B cell (primary cell): ENCODE data around the gene CNTNAP3B. TPM values are rescaled to one million over a fixed set of nuclear protein-coding genes. Genes with fewer than 3 reads are reported as not detected.
"Not testable (repeated sequence)": the region's sequence is repeated elsewhere in the genome, so short reads cannot be mapped to it uniquely, and the experiment has no call there.

Experiments used
- ATAC-seq: fragments of 200-7000 bp; cut with Tn5 transposase; one replicate; pipeline ENCODE4 v1.10.0; 2021; ENCODE audit warnings: low read depth, mild to moderate bottlenecking, moderate number of reproducible peaks, moderate library complexity
- CTCF ChIA-PET: fragments of 350-600 bp; sonication (Branson Sonifier 250); formaldehyde crosslinking; loops from one replicate; lab custom pipeline; 2021; ENCODE audit warnings: antibody characterized with exemption, inconsistent platforms; lab: Charles Lee
- POLR2A ChIA-PET: fragments of 350-600 bp; sonication (Branson Sonifier 250); formaldehyde crosslinking; loops from one replicate; lab custom pipeline; 2021; ENCODE audit warnings: antibody characterized with exemption; lab: Charles Lee
- DNase-seq: peaks from one replicate; pipeline ENCODE4 v3.0.0; 2013
- H2AFZ ChIP-seq: 2 replicates; pipeline ENCODE4 v1.6.1; 2012; ENCODE audit warnings: mild to moderate bottlenecking, low read depth, low read length; ENCODE audit not compliant: insufficient read depth, poor library complexity, severe bottlenecking
- H3K27ac ChIP-seq, 2 donors: 1 replicate in 1 of 2; 2 replicates in 1 of 2; pipeline ENCODE4 v1.5.1; 2012 to 2013; ENCODE audit warnings: low read length in 2 of 2, mild to moderate bottlenecking in 2 of 2, moderate library complexity in 1 of 2
- H3K27me3 ChIP-seq, 4 experiments: fragments of 200-600 bp in 1 of 4; sonication (generic) in 1 of 4; replicated peaks in 1 of 4; 1 replicate in 2 of 4; 2 replicates in 2 of 4; pipeline versions ENCODE4 v1.6.1 to v1.7.0; 2013 to 2016; ENCODE audit warnings: low read length in 3 of 4, mild to moderate bottlenecking in 2 of 4, mixed read lengths in 1 of 4, moderate library complexity in 1 of 4; ENCODE audit not compliant: insufficient read depth in 4 of 4, control insufficient read depth in 3 of 4; ENCODE audit errors: control extremely low read depth in 1 of 4
- H3K36me3 ChIP-seq, 2 experiments: replicated peaks in 1 of 2; 1 replicate in 1 of 2; 2 replicates in 1 of 2; pipeline versions ENCODE4 v1.6.1 to v1.7.1; 2013; ENCODE audit warnings: low read length in 1 of 2; ENCODE audit not compliant: insufficient read depth in 2 of 2, control insufficient read depth in 1 of 2; ENCODE audit errors: control extremely low read depth in 1 of 2, extremely low read depth in 1 of 2
- H3K4me1 ChIP-seq, 2 donors: fragments of 200-600 bp in 1 of 2; sonication (generic) in 1 of 2; 1 replicate in 1 of 2; 2 replicates in 1 of 2; pipeline versions ENCODE4 v1.5.1 to v1.6.1; 2013 to 2017; ENCODE audit warnings: low read length in 2 of 2; ENCODE audit not compliant: control insufficient read depth in 2 of 2, insufficient read depth in 2 of 2
- H3K4me2 ChIP-seq: replicated peaks from 2 replicates; pipeline ENCODE3; 2012; ENCODE audit warnings: mild to moderate bottlenecking, low read depth, low read length; ENCODE audit not compliant: poor library complexity, severe bottlenecking
- H3K4me3 ChIP-seq, 5 experiments: fragments of 200-600 bp in 1 of 5; sonication (generic) in 1 of 5; 1 replicate in 3 of 5; 2 replicates in 2 of 5; pipeline versions ENCODE4 v1.5.1 to v1.7.0; 2011 to 2016; ENCODE audit warnings: low read length in 4 of 5, mild to moderate bottlenecking in 4 of 5, low read depth in 2 of 5, control low read depth in 1 of 5, moderate library complexity in 1 of 5; ENCODE audit not compliant: insufficient read depth in 1 of 5; ENCODE audit errors: control extremely low read depth in 1 of 5, extremely low read depth in 1 of 5
- H3K79me2 ChIP-seq: fragments of 200-600 bp; sonication (generic); one replicate; pipeline ENCODE4 v1.6.0; 2016; ENCODE audit warnings: low read length; ENCODE audit not compliant: control insufficient read depth, insufficient read depth
- H3K9ac ChIP-seq: fragments of 200-600 bp; sonication (generic); 2 replicates; pipeline ENCODE4 v1.6.1; 2017; ENCODE audit warnings: mild to moderate bottlenecking, low read length, moderate library complexity
- H3K9me3 ChIP-seq, 3 donors: one replicate each; pipeline versions ENCODE4 v1.6.1 to v1.7.1; 2013; ENCODE audit warnings: low read length in 2 of 3; ENCODE audit not compliant: control insufficient read depth in 2 of 3, insufficient read depth in 1 of 3; ENCODE audit errors: control extremely low read depth in 1 of 3
- H4K20me1 ChIP-seq: 2 replicates; pipeline ENCODE4 v1.6.0; 2012; ENCODE audit warnings: mild to moderate bottlenecking, low read length; ENCODE audit not compliant: insufficient read depth, control insufficient read depth, poor library complexity, severe bottlenecking
- H3K27ac Mint-ChIP-seq: one replicate; pipeline ENCODE4 v1.8.0; 2021; ENCODE audit warnings: mixed read lengths
- H3K27me3 Mint-ChIP-seq: one replicate; pipeline ENCODE4 v1.8.0; 2021; ENCODE audit warnings: mixed read lengths
- H3K4me1 Mint-ChIP-seq: one replicate; pipeline ENCODE4 v1.8.0; 2021; ENCODE audit warnings: mixed read lengths
- H3K4me3 Mint-ChIP-seq: one replicate; pipeline ENCODE4 v1.8.0; 2021; ENCODE audit warnings: mixed read lengths
- H3K9me3 Mint-ChIP-seq: one replicate; pipeline ENCODE4 v1.8.0; 2022; ENCODE audit warnings: mixed read lengths; ENCODE audit not compliant: insufficient read depth
- WGBS: methylation state at CpG from one replicate; pipeline ENCODE4 v1.1.5; 2013; ENCODE audit warnings: missing lambda C conversion rate; ENCODE audit not compliant: insufficient coverage; 5-methylcytosine and 5-hydroxymethylcytosine counted together
- intact Hi-C: fragments of 100-400 bp; cut with micrococcal nuclease; formaldehyde crosslinking; loops from one replicate; pipeline ENCODE4 v1.10.0; 2022
- polyA plus RNA-seq: library from polyadenylated mRNA; depleted of rRNA; stranded (reverse); fragments of >200 nt; gene quantifications from 2 replicates; pipeline ENCODE4 v1.2.3, GENCODE V29; 2012
- total RNA-seq, 2 donors: library from RNA; stranded (reverse); fragments of 120-200 nt in 1 of 2; gene quantifications; 1 replicate in 1 of 2; 2 replicates in 1 of 2; pipeline versions ENCODE4 v1.2.3 to v1.2.4, GENCODE V29; 2013 to 2022

Gene CNTNAP3B
- total and polyA plus RNA-seq, 2 donors (not counting 1 experiment from before 2014, with no cell fraction given): 0.25 to 0.89 TPM

- H3K27me3 ChIP-seq, CTCF ChIA-PET, ATAC-seq, H3K36me3 ChIP-seq, H2AFZ ChIP-seq, H3K4me3 Mint-ChIP-seq, H3K27ac ChIP-seq, intact Hi-C loops, H4K20me1 ChIP-seq, H3K4me1 Mint-ChIP-seq, H3K27ac Mint-ChIP-seq, H3K9ac ChIP-seq, H3K4me1 ChIP-seq, POLR2A ChIA-PET, H3K79me2 ChIP-seq, H3K4me3 ChIP-seq, H3K27me3 Mint-ChIP-seq, H3K4me2 ChIP-seq, H3K9me3 ChIP-seq, DNase-seq, H3K9me3 Mint-ChIP-seq: not testable (repeated sequence)
Observed at GRCh38 chr9:41938143-41938542, 191.1 kb downstream of the CNTNAP3B start.

- H3K27ac ChIP-seq, H3K27ac Mint-ChIP-seq, H3K4me1 ChIP-seq, H3K79me2 ChIP-seq, POLR2A ChIA-PET, H3K36me3 ChIP-seq, DNase-seq, H3K9me3 ChIP-seq, H3K4me3 ChIP-seq, H3K4me3 Mint-ChIP-seq, H4K20me1 ChIP-seq, H2AFZ ChIP-seq, H3K4me2 ChIP-seq, H3K9me3 Mint-ChIP-seq, CTCF ChIA-PET, H3K4me1 Mint-ChIP-seq, H3K9ac ChIP-seq, H3K27me3 Mint-ChIP-seq, ATAC-seq, intact Hi-C loops, H3K27me3 ChIP-seq: not testable (repeated sequence)
- no CpG with 5 or more reads among the region's 3 CpGs for WGBS
Observed at GRCh38 chr9:41935727-41936126, 193.5 kb downstream of the CNTNAP3B start.

GRCh38 chr9:41929172-41929571, 200.1 kb downstream of the CNTNAP3B start:
- H3K27ac Mint-ChIP-seq, H3K9me3 ChIP-seq, H3K4me2 ChIP-seq, H3K27me3 Mint-ChIP-seq, H3K27me3 ChIP-seq, H3K4me1 Mint-ChIP-seq, H3K9ac ChIP-seq, H4K20me1 ChIP-seq, ATAC-seq, H3K79me2 ChIP-seq, H3K9me3 Mint-ChIP-seq, H3K27ac ChIP-seq, intact Hi-C loops, POLR2A ChIA-PET, H3K4me3 ChIP-seq, H3K36me3 ChIP-seq, CTCF ChIA-PET, H2AFZ ChIP-seq, DNase-seq, H3K4me3 Mint-ChIP-seq, H3K4me1 ChIP-seq: not testable (repeated sequence)
- no CpG with 5 or more reads among the region's 6 CpGs for WGBS

- H3K27ac Mint-ChIP-seq, H3K9me3 ChIP-seq, H2AFZ ChIP-seq, H3K27me3 Mint-ChIP-seq, H3K4me1 Mint-ChIP-seq, POLR2A ChIA-PET, DNase-seq, ATAC-seq, H3K27me3 ChIP-seq, H3K9ac ChIP-seq, H3K27ac ChIP-seq, H4K20me1 ChIP-seq, H3K4me2 ChIP-seq, H3K36me3 ChIP-seq, H3K4me3 ChIP-seq, H3K4me1 ChIP-seq, H3K9me3 Mint-ChIP-seq, CTCF ChIA-PET, H3K79me2 ChIP-seq, intact Hi-C loops, H3K4me3 Mint-ChIP-seq: not testable (repeated sequence)
- no CpG with 5 or more reads among the region's 1 CpG for WGBS
Observed at GRCh38 chr9:41917374-41917773, 211.9 kb downstream of the CNTNAP3B start.
